ENCODE measurements around the gene PIGL.
"Not testable (repeated sequence)": the region's sequence is repeated elsewhere in the genome, so short reads cannot be mapped to it uniquely, and the experiment has no call there.

Gene PIGL

DNA sequence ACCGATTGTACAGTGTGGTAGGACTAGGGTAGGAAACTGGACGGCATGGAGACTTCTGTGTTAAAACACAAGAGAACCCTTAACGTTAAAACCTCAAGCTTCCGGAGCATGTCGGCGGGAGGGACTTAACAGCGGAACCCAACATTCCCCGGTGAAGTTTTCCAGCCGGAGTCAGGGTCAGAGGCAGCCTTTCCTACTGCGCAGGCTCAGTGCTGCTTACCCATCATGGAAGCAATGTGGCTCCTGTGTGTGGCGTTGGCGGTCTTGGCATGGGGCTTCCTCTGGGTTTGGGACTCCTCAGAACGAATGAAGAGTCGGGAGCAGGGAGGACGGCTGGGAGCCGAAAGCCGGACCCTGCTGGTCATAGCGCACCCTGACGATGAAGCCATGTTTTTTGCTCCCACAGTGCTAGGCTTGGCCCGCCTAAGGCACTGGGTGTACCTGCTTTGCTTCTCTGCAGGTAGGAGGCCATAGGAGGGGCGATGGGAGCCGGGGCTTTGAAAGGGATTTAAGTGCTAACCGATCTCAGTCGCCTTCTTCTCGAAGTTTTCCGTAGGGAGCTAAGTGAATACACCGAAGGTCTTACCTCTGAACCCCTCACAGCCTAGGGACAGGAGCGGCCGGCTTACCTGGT lies at the start of gene PIGL:
Gene PIGL (plus strand): TSS at position 209 of the 634 bp plus-strand sequence. CDS start 17 bp downstream, at position 226.
- peak within 1 kb of the TSS; percentile 92 for H3K27ac Mint-ChIP-seq
- no peaks in the 10 kb centered on the region for H3K9me3 Mint-ChIP-seq
- no peaks in the 10 kb centered on the region for H3K36me3 Mint-ChIP-seq (ENCODE audit: low read depth)
- H3K4me3 Mint-ChIP-seq: peak within 1 kb of the TSS; percentile 97
- no peaks in the 10 kb centered on the region for H3K27me3 Mint-ChIP-seq
- H3K4me1 Mint-ChIP-seq (ENCODE audit: low read depth): peaks cover 55% of the 10 kb centered on the region

DNA sequence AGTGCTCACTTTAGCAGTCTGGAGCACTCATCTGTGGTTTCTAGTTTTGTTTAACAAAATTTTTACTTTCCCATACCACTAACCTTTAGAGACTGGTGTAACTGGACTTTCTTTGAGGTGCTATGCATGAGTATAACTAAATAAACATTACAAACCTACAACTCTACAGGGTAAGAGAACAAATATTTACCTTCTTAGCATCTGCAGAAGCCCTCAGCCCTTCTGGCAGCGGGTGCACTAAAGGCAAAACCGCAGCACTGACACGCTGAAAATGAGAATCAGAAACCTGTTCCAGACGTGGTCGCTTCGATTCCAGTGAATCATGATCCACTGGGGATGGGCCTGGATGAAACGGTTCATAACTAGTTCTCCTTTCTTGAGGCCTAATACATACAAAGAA lies 45.4 kb upstream of the PIGL start:
- Mint-ChIP-seq H3K4me1 (ENCODE audit: low read depth) (peaks cover 6% of the 10 kb centered on the region), H3K27ac (no peak overlapping the region), H3K36me3 (ENCODE audit: low read depth) (peaks cover 40% of the 10 kb centered on the region), H3K9me3 (no peaks in the 10 kb centered on the region), H3K27me3 (no peaks in the 10 kb centered on the region), H3K4me3 (no peak overlapping the region)

DNA sequence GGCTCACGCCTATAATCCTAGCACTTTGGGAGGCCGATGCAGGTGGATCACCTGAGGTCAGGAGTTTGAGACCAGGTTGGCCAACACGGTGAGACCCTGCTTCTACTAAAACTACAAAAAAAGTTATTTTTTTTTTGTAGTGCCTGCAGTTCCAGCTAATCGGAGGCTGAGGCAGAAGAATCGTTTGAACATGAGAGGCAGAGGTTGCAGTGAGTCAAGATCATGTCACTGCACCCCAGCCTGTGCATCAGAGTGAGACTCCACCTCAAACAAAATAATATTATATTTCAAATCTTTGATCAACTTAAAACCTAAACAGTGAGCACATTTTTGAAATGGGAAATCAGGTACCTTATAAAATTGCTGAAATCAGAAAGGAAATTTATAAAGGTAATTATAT lies 38.2 kb upstream of the PIGL start:
- Mint-ChIP-seq H3K4me3 (no peak overlapping the region), H3K9me3 (no peaks in the 10 kb centered on the region), H3K4me1 (ENCODE audit: low read depth) (peaks cover 22% of the 10 kb centered on the region), H3K27ac (no peak overlapping the region), H3K27me3 (no peaks in the 10 kb centered on the region), H3K36me3 (ENCODE audit: low read depth) (peaks cover 25% of the 10 kb centered on the region)

- H3K4me3 Mint-ChIP-seq: no peak overlapping the region
- no peaks in the 10 kb centered on the region for H3K27me3 Mint-ChIP-seq
- peaks cover 34% of the 10 kb centered on the region for H3K4me1 Mint-ChIP-seq (ENCODE audit: low read depth)
- no peak overlapping the region for H3K27ac Mint-ChIP-seq
- H3K36me3 Mint-ChIP-seq (ENCODE audit: low read depth): peaks cover 49% of the 10 kb centered on the region
- no peaks in the 10 kb centered on the region for H3K9me3 Mint-ChIP-seq
Observed at GRCh38 chr17:16181581-16181980, 35.4 kb upstream of the PIGL start.

- H3K36me3 Mint-ChIP-seq (ENCODE audit: low read depth): peaks cover 66% of the 10 kb centered on the region
- no peaks in the 10 kb centered on the region for H3K27me3 Mint-ChIP-seq
- H3K4me3 Mint-ChIP-seq: no peak overlapping the region
- H3K9me3 Mint-ChIP-seq: no peaks in the 10 kb centered on the region
- no peak overlapping the region for H3K27ac Mint-ChIP-seq
- H3K4me1 Mint-ChIP-seq (ENCODE audit: low read depth): peaks cover 25% of the 10 kb centered on the region
Observed at GRCh38 chr17:16187642-16188041, 29.4 kb upstream of the PIGL start.

DNA sequence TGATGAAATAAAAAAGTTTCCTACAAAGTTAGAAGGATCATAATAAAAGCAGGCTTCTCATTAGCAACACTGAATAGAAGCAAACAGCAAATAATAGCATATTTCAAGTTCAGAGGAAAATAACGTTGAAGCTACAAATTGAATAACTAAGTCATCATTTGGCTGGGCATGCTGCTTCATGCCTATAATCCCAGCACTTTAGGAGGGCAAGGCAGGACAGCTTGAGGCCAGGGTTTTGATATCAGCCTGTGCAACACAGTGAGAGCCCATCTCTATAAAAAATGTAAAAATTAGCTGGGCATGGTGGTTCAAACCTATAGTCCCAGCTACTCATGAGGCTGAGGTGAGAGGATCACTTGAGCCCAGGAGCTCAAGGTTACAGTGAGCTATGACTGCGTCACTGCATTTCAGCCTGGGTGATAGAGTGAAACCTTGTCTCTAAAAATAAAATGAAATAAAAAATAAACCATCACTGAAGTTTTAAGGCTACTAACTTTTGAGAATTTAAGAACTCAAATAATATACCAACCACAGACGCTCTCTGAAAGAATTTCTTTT lies 27.1 kb upstream of the PIGL start:
- Mint-ChIP-seq H3K4me3 (no peak overlapping the region), H3K27me3 (no peaks in the 10 kb centered on the region), H3K27ac (no peak overlapping the region), H3K9me3 (no peaks in the 10 kb centered on the region), H3K4me1 (ENCODE audit: low read depth) (peaks cover 18% of the 10 kb centered on the region), H3K36me3 (ENCODE audit: low read depth) (peaks cover 67% of the 10 kb centered on the region)

- no peaks in the 10 kb centered on the region for H3K9me3 Mint-ChIP-seq
- peaks cover 17% of the 10 kb centered on the region for H3K4me1 Mint-ChIP-seq (ENCODE audit: low read depth)
- H3K36me3 Mint-ChIP-seq (ENCODE audit: low read depth): peaks cover 60% of the 10 kb centered on the region
- peak overlapping the region; percentile 40 for H3K27ac Mint-ChIP-seq
- no peaks in the 10 kb centered on the region for H3K27me3 Mint-ChIP-seq
- no peak overlapping the region for H3K4me3 Mint-ChIP-seq
Observed at GRCh38 chr17:16190703-16191360, 26.2 kb upstream of the PIGL start.

- Mint-ChIP-seq H3K4me1 (ENCODE audit: low read depth) (peaks cover 17% of the 10 kb centered on the region), H3K9me3 (no peaks in the 10 kb centered on the region), H3K36me3 (ENCODE audit: low read depth) (peaks cover 52% of the 10 kb centered on the region), H3K27ac (no peak overlapping the region), H3K27me3 (no peaks in the 10 kb centered on the region), H3K4me3 (no peak overlapping the region)
Observed at GRCh38 chr17:16191604-16192003, 25.4 kb upstream of the PIGL start.

DNA sequence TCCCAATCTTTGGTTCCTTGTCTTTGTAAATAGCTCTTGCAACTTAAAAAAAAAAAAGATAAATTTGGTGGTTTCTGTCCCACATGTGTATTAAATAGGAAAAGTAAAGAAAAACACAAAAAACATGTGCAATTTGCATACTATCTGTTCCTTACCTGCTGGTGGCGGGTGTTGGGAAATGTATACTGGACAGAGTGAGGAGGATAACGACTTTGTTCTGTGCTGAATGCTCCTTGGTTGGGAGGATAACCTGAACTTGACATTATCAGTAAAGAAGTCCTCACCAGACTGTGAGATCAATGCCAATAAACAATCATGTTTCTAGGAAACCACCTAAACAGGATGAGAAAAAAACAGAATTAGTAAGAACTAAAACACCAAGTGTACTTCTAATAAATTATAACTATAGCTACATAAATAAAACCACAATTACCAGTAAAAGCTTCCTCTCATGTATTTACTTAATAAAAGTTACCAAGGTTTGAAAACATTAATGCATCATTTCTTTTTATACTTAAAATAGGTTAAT lies 22.6 kb upstream of the PIGL start:
- H3K4me3 Mint-ChIP-seq, H3K9me3 Mint-ChIP-seq: not testable (repeated sequence)

GRCh38 chr17:16197276-16197675 lies 19.7 kb upstream of the PIGL start:
- Mint-ChIP-seq H3K4me1 (ENCODE audit: low read depth) (peaks cover 44% of the 10 kb centered on the region), H3K36me3 (ENCODE audit: low read depth) (peaks cover 35% of the 10 kb centered on the region), H3K4me3 (no peak overlapping the region), H3K9me3 (no peaks in the 10 kb centered on the region), H3K27me3 (no peaks in the 10 kb centered on the region), H3K27ac (no peak overlapping the region)

More for the DNA sequence above, 22.6 kb upstream of the PIGL start:
- Mint-ChIP-seq H3K36me3 (ENCODE audit: low read depth) (peaks cover 53% of the 10 kb centered on the region), H3K27ac (peak overlapping the region; percentile 37), H3K4me1 (ENCODE audit: low read depth) (peaks cover 21% of the 10 kb centered on the region)
- not testable (repeated sequence) for H3K27me3 Mint-ChIP-seq

DNA sequence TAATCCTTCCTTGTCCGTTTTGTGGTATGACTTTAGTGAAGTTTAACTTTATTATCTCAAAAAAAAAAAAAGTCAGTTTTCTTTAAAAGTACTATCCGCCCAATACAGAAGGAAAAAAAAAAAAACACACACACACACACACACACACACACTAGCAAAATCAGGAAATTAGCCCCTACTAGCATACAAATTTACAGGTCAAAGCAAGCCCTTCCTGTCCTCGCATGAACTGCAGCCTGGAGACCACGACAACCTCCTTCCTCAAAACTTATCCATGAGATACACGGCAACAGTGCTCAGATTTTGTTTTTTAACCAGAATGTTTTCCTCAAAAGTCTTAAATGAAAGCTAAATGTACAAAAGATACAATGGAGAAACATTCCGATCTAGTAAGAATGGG lies 17.9 kb upstream of the PIGL start:
- H3K27ac Mint-ChIP-seq: peak overlapping the region; percentile 82
- peaks cover 21% of the 10 kb centered on the region for H3K36me3 Mint-ChIP-seq (ENCODE audit: low read depth)
- H3K27me3 Mint-ChIP-seq: no peaks in the 10 kb centered on the region
- no peaks in the 10 kb centered on the region for H3K9me3 Mint-ChIP-seq
- peaks cover 57% of the 10 kb centered on the region for H3K4me1 Mint-ChIP-seq (ENCODE audit: low read depth)
- peak overlapping the region; percentile 39 for H3K4me3 Mint-ChIP-seq

DNA sequence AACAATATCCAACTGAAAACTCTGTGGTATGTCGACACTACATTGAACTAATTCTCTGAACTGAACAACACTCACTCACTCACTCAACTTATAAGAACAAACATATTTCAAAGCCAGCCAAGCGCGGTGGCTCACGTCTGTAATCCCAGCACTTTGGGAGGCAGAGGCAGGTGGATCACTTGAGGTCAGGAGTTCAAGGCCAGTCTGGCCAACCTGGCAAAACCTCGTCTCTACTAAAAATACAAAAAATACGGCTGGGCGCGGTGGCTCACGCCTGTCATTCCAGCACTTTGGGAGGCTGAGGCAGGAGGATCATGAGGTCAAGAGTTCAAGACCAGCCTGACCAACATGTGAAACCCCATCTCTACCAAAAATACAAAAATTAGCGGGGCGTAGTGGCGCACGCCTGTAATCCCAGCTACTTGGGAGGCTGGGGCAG lies 15.3 kb upstream of the PIGL start:
- H3K36me3 Mint-ChIP-seq (ENCODE audit: low read depth): peaks cover 12% of the 10 kb centered on the region
- H3K27me3 Mint-ChIP-seq, H3K4me3 Mint-ChIP-seq, H3K9me3 Mint-ChIP-seq: not testable (repeated sequence)
- H3K4me1 Mint-ChIP-seq (ENCODE audit: low read depth): peaks cover 69% of the 10 kb centered on the region
- H3K27ac Mint-ChIP-seq: peak overlapping the region; percentile 34

GRCh38 chr17:16202554-16203500 lies 14.2 kb upstream of the PIGL start:
- not testable (repeated sequence) for H3K27me3 Mint-ChIP-seq; H3K36me3 Mint-ChIP-seq (ENCODE audit: low read depth); H3K9me3 Mint-ChIP-seq
- Mint-ChIP-seq H3K4me1 (ENCODE audit: low read depth) (peaks cover 76% of the 10 kb centered on the region), H3K4me3 (peak overlapping the region; percentile 31), H3K27ac (peak overlapping the region; percentile 82)

DNA sequence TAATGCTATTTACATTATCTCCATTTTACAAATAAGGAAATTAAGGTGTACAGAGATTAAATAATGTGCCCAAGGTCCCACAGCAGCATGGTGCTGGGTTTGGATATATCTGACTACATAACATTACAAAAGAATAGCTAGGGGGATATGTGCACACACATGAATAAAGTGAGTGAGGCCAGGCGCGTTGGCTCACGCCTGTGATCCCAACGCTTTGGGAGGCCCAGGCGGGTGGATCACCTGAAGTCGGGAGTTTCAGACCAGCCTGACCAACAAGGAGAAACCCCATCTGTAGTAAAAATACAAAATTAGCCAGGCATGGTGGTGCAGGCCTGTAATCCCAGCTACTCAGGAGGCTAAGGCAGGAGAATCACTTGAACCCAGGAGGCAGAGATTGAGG lies 12.2 kb upstream of the PIGL start:
- H3K27ac Mint-ChIP-seq; H3K9me3 Mint-ChIP-seq; H3K27me3 Mint-ChIP-seq; H3K36me3 Mint-ChIP-seq (ENCODE audit: low read depth); H3K4me3 Mint-ChIP-seq: not testable (repeated sequence)
- H3K4me1 Mint-ChIP-seq (ENCODE audit: low read depth): peaks cover 70% of the 10 kb centered on the region
